H1 (cell line): ENCODE measurements around the gene RAB40C. TPM values are rescaled to one million over a fixed set of nuclear protein-coding genes. Genes with fewer than 3 reads are reported as not detected.

Experiments
- CTCF ChIP-seq, 3 experiments: IDR thresholded peaks; 1 replicate in 2 of 3; 2 replicates in 1 of 3; pipeline versions ENCODE4 v1.5.1 to v1.6.1; 2011; ENCODE audit warnings: low read length in 3 of 3, mild to moderate bottlenecking in 3 of 3, inconsistent platforms in 2 of 3, low read depth in 1 of 3, moderate library complexity in 1 of 3; ENCODE audit not compliant: insufficient read depth in 1 of 3; ENCODE audit errors: control extremely low read depth in 1 of 3
- JUND ChIP-seq: IDR thresholded peaks from 2 replicates; pipeline ENCODE4 v1.6.1; 2011; ENCODE audit warnings: mild to moderate bottlenecking, improper control_type of control experiment, low read length
- MAX ChIP-seq: IDR thresholded peaks from 2 replicates; pipeline ENCODE4 v1.6.1; 2012; ENCODE audit warnings: inconsistent platforms
- NANOG ChIP-seq: IDR thresholded peaks from 2 replicates; pipeline ENCODE4 v1.6.1; 2011; ENCODE audit warnings: low read length, low read depth, mild to moderate bottlenecking, inconsistent platforms; ENCODE audit not compliant: insufficient read depth, poor library complexity, severe bottlenecking
- RAD21 ChIP-seq, 2 experiments: IDR thresholded peaks in 1 of 2; conservative IDR thresholded peaks in 1 of 2; 2 replicates each; pipeline ENCODE4 v1.6.1; 2011; ENCODE audit warnings: low read depth in 2 of 2, low read length in 2 of 2, improper control_type of control experiment in 1 of 2, inconsistent platforms in 1 of 2, mild to moderate bottlenecking in 1 of 2, moderate library complexity in 1 of 2
- SIX5 ChIP-seq: IDR thresholded peaks from 2 replicates; pipeline ENCODE4 v1.6.1; 2011; ENCODE audit warnings: mild to moderate bottlenecking, low read depth, low read length
- SP1 ChIP-seq: IDR thresholded peaks from 2 replicates; pipeline ENCODE4 v1.6.1; 2011; ENCODE audit warnings: low read depth, low read length
- TBP ChIP-seq: IDR thresholded peaks from 2 replicates; pipeline ENCODE4 v1.6.1; 2011; ENCODE audit warnings: low read depth, low read length, improper control_type of control experiment
- ZNF274 ChIP-seq: IDR thresholded peaks from 2 replicates; pipeline ENCODE4 v1.7.0; 2012; ENCODE audit warnings: low read length, borderline replicate concordance; ENCODE audit errors: extremely low read depth
- polyA plus RNA-seq, 7 experiments: library from polyadenylated mRNA; depleted of rRNA in 3 of 7; stranded (reverse) in 5 of 7; unstranded in 2 of 7; fragments of >200 nt in 5 of 7; fragments of 200-250 nt in 2 of 7; gene quantifications; 1 replicate in 5 of 7; 2 replicates in 1 of 7; 4 replicates in 1 of 7; pipeline versions ENCODE4 v1.2.1 to v1.2.3, GENCODE V29; 2011 to 2013; ENCODE audit warnings: missing spikeins in 2 of 7, mixed read lengths in 2 of 7
- total RNA-seq: library from RNA; stranded (reverse); fragmentation: NEBNext Ultra II Directional; extraction: Animal tissue kit (Norgen Biotek cat#: 25700); gene quantifications from 2 replicates; pipeline ENCODE4 v1.2.1, GENCODE V29; 2021

Gene RAB40C
- total and polyA plus RNA-seq, 2 of the 8 experiments (the other 6 are each of a cell fraction or from before 2014, with no cell fraction given) = 13.9 to 15.6 TPM

DNA sequence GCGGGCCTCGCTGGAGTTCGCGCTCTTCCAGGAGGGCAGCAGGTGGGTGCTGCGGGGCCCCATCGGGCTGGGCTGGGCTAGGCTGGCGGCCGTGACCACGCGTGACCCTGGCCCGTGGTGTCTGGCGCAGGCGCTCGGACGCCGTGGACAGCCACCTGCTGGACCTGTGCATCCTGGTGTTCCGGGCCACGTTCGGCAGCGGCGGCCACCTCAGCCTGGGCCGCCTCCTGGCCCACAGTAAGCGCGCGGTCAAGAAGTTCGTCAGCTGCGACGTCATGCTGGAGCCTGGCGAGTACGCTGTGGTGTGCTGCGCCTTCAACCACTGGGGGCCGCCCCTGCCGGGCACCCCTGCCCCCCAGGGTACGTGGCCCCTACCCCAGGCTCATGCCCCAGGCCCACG lies 37.7 kb upstream of the RAB40C start (continued):
- no peak for TF ChIP-seq CTCF (IDR thresholded peaks at IDR 0.05; ENCODE audit: control extremely low read depth in 1 of 3, insufficient read depth in 1 of 3, low read depth in 1 of 3, low read length in 3 of 3)
- TF ChIP-seq SP1 = no peak
- no peak for TF ChIP-seq ZNF274
- TF ChIP-seq RAD21 (IDR thresholded peaks at IDR 0.05 in 1 of 2, conservative IDR thresholded peaks at IDR 0.05 in 1 of 2; ENCODE audit: low read depth in 2 of 2, low read length in 2 of 2) = no peak
- no peak for TF ChIP-seq MAX
- TF ChIP-seq TBP = no peak
- TF ChIP-seq SIX5 = no peak
- no peak for TF ChIP-seq NANOG
- TF ChIP-seq JUND = no peak
